Liver (tissue), 2 donors: ENCODE measurements around the gene SYNJ2.

Experiments
- YY1 ChIP-seq: IDR thresholded peaks from 2 replicates; pipeline ENCODE4 v1.6.1; 2016; ENCODE audit warnings: antibody characterized with exemption, mild to moderate bottlenecking
- TF ChIP-seq, protein P1 (sequence below): fragments of 150-350 bp; IDR thresholded peaks from 2 replicates; pipeline ENCODE4 v1.5.1; 2017; ENCODE audit warnings: improper control_type of control experiment, low read depth, low read length; ENCODE audit not compliant: missing input control
- TF ChIP-seq, protein P2 (sequence below): IDR thresholded peaks from 2 replicates; pipeline ENCODE4 v1.6.1; 2016; ENCODE audit warnings: antibody characterized with exemption, mild to moderate bottlenecking
- donor health status: healthy.

DNA sequence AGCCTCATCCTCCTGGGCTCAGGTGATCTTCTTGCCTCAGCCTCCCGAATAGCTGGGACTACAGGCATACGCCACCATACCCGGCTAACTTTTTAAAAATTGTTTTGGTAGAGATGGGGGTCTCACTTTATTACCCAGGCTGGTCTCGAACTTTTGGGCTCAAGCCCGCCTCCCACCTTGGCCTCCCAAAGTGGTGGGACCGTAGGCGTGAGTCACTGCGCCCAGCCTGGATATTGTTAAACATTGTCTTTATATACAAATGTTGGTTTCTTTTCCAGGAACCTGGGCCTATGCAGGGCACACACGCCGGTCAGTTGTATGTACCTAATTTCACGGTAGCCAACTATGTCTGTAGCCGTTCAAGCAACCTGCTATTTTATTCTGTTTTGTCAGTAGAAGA, 60.1 kb downstream of the SYNJ2 start:
- TF ChIP-seq, protein P1, sequence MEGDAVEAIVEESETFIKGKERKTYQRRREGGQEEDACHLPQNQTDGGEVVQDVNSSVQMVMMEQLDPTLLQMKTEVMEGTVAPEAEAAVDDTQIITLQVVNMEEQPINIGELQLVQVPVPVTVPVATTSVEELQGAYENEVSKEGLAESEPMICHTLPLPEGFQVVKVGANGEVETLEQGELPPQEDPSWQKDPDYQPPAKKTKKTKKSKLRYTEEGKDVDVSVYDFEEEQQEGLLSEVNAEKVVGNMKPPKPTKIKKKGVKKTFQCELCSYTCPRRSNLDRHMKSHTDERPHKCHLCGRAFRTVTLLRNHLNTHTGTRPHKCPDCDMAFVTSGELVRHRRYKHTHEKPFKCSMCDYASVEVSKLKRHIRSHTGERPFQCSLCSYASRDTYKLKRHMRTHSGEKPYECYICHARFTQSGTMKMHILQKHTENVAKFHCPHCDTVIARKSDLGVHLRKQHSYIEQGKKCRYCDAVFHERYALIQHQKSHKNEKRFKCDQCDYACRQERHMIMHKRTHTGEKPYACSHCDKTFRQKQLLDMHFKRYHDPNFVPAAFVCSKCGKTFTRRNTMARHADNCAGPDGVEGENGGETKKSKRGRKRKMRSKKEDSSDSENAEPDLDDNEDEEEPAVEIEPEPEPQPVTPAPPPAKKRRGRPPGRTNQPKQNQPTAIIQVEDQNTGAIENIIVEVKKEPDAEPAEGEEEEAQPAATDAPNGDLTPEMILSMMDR: no peak
- TF ChIP-seq, protein P2, sequence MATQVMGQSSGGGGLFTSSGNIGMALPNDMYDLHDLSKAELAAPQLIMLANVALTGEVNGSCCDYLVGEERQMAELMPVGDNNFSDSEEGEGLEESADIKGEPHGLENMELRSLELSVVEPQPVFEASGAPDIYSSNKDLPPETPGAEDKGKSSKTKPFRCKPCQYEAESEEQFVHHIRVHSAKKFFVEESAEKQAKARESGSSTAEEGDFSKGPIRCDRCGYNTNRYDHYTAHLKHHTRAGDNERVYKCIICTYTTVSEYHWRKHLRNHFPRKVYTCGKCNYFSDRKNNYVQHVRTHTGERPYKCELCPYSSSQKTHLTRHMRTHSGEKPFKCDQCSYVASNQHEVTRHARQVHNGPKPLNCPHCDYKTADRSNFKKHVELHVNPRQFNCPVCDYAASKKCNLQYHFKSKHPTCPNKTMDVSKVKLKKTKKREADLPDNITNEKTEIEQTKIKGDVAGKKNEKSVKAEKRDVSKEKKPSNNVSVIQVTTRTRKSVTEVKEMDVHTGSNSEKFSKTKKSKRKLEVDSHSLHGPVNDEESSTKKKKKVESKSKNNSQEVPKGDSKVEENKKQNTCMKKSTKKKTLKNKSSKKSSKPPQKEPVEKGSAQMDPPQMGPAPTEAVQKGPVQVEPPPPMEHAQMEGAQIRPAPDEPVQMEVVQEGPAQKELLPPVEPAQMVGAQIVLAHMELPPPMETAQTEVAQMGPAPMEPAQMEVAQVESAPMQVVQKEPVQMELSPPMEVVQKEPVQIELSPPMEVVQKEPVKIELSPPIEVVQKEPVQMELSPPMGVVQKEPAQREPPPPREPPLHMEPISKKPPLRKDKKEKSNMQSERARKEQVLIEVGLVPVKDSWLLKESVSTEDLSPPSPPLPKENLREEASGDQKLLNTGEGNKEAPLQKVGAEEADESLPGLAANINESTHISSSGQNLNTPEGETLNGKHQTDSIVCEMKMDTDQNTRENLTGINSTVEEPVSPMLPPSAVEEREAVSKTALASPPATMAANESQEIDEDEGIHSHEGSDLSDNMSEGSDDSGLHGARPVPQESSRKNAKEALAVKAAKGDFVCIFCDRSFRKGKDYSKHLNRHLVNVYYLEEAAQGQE: no peak
- TF ChIP-seq YY1: no peak
